NT2/D1 (cell line): ENCODE results near the gene KCNT1.

Experiments
- SUZ12 ChIP-seq: IDR thresholded peaks from 2 replicates; pipeline ENCODE4 v1.6.1; 2011; ENCODE audit not compliant: insufficient read length, insufficient read depth; ENCODE audit errors: extremely low read depth
- YY1 ChIP-seq: IDR thresholded peaks from 2 replicates; pipeline ENCODE4 v1.6.1; 2011; ENCODE audit not compliant: insufficient read length, insufficient read depth

DNA sequence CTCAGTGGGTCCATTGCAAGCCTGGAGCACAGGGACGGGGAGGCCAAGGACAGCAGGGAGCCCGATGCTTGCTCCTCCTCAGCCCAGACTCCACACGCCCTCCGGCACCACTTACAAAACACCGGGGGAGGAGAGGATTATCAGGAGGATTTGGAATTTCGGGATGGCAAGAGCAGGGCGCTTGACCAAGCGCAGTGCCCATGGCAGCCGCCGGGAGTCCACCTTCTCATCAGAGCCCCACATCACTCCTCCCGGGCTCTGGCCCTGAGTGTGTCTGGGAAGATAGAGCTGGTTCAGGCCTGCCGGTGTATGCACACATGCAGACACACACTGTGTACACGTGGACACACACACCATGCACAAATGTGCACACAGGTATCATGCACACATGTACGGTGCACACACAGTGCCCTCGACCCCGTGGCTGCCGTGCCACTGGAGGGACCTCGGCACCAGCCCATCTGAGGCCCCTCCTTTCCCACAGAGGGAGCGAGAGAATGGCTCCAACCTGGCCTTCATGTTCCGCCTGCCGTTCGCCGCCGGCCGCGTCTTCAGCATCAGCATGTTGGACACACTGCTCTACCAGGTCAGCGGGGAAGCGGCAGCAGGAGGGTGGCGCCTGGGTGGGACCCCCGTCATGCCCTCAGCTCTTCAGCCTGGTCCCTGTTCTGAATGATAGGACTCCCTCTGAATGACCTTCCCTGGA, 81.7 kb downstream of the KCNT1 start:
- no peak for TF ChIP-seq SUZ12
- TF ChIP-seq YY1 = no peak
